ENCODE data around the gene PSMD2. TPM values are rescaled to one million over a fixed set of nuclear protein-coding genes. Genes with fewer than 3 reads are reported as not detected.

Gene PSMD2
- polyA plus RNA-seq, 1 donor from 2014 or later: 319 TPM

DNA sequence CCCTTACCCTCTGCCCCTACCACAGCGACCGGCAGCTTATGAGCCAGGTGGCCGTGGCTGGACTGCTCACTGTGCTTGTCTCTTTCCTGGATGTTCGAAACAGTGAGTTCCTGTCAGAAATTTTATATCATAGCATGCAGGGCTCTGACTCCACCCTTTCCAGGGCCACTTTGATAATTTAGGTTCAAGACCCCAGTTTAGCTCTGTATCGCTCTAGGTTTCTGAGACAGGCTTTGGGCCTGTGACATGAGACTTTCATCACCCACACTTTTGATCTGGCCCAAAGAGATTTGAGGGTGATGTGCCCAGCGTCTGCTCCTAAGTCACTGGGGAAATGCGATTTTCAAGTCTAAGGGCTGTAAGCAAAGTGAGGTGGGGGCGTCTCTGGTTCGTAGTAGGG lies 8.9 kb downstream of the PSMD2 start:
- H3K4me2 ChIP-seq (ENCODE audit: low read length): no peak overlapping the region
- H3K9ac ChIP-seq (ENCODE audit: low read length): no peak overlapping the region
- no peak overlapping the region for H3K27ac ChIP-seq (ENCODE audit: low read length)
- H2AFZ ChIP-seq (ENCODE audit: low read depth, low read length): no peak overlapping the region
- no peaks in the 10 kb centered on the region for H3K9me2 ChIP-seq (ENCODE audit: insufficient read depth, low read length)
- H3K27me3 ChIP-seq (ENCODE audit: insufficient read depth, low read depth, low read length): no peaks in the 10 kb centered on the region
- H3K79me2 ChIP-seq (replicated peaks; ENCODE audit: insufficient read depth, low read length): no peaks in the 10 kb centered on the region
- H3F3A ChIP-seq (ENCODE audit: insufficient read depth, low read length, poor library complexity, severe bottlenecking): no peaks in the 10 kb centered on the region
- H4K20me1 ChIP-seq (ENCODE audit: insufficient read depth): no peaks in the 10 kb centered on the region
- no peak overlapping the region for H3K4me3 ChIP-seq (ENCODE audit: low read length)
- no peak for TF ChIP-seq POLR2AphosphoS5 (IDR thresholded peaks at IDR 0.05)
- TF ChIP-seq, protein P1, sequence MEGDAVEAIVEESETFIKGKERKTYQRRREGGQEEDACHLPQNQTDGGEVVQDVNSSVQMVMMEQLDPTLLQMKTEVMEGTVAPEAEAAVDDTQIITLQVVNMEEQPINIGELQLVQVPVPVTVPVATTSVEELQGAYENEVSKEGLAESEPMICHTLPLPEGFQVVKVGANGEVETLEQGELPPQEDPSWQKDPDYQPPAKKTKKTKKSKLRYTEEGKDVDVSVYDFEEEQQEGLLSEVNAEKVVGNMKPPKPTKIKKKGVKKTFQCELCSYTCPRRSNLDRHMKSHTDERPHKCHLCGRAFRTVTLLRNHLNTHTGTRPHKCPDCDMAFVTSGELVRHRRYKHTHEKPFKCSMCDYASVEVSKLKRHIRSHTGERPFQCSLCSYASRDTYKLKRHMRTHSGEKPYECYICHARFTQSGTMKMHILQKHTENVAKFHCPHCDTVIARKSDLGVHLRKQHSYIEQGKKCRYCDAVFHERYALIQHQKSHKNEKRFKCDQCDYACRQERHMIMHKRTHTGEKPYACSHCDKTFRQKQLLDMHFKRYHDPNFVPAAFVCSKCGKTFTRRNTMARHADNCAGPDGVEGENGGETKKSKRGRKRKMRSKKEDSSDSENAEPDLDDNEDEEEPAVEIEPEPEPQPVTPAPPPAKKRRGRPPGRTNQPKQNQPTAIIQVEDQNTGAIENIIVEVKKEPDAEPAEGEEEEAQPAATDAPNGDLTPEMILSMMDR (IDR thresholded peaks at IDR 0.05; ENCODE audit: poor library complexity, severe bottlenecking): no peak
- TF ChIP-seq EP300 (conservative IDR thresholded peaks at IDR 0.05; ENCODE audit: poor library complexity, severe bottlenecking): no peak
- TF ChIP-seq MXI1 (conservative IDR thresholded peaks at IDR 0.05; ENCODE audit: poor library complexity, severe bottlenecking): no peak
- TF ChIP-seq RAD21 (conservative IDR thresholded peaks at IDR 0.05): no peak
- TF ChIP-seq EZH2 (IDR thresholded peaks at IDR 0.05; ENCODE audit: borderline replicate concordance, insufficient read depth, low read length, poor library complexity, severe bottlenecking): no peak
- no peak for TF ChIP-seq TAF1 (IDR thresholded peaks at IDR 0.05; ENCODE audit: low read depth)
- TF ChIP-seq SMC3 (conservative IDR thresholded peaks at IDR 0.05; ENCODE audit: poor library complexity): no peak
- TF ChIP-seq REST (IDR thresholded peaks at IDR 0.05; ENCODE audit: borderline replicate concordance): no peak
- H3K9me3 ChIP-seq (ENCODE audit: low read length): no peaks in the 10 kb centered on the region
- no peaks in the 10 kb centered on the region for H3K36me3 ChIP-seq (ENCODE audit: insufficient read depth, low read length)

DNA sequence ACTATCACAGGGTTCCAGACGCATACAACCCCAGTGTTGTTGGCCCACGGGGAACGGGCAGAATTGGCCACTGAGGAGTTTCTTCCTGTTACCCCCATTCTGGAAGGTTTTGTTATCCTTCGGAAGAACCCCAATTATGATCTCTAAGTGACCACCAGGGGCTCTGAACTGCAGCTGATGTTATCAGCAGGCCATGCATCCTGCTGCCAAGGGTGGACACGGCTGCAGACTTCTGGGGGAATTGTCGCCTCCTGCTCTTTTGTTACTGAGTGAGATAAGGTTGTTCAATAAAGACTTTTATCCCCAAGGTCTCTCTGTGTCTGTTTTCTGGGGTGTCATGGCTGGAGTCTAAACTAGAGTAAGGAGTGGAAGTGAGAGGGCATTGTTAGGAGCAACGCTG lies 9.7 kb downstream of the PSMD2 start:
- Histone ChIP-seq H4K20me1 (ENCODE audit: insufficient read depth) (no peaks in the 10 kb centered on the region), H3K9ac (ENCODE audit: low read length) (no peak overlapping the region), H3K27ac (ENCODE audit: low read length) (no peak overlapping the region), H3K9me2 (ENCODE audit: insufficient read depth, low read length) (no peaks in the 10 kb centered on the region), H3K4me3 (ENCODE audit: low read length) (no peak overlapping the region), H3K4me2 (ENCODE audit: low read length) (no peak overlapping the region), H3K27me3 (ENCODE audit: insufficient read depth, low read depth, low read length) (no peaks in the 10 kb centered on the region), H3K9me3 (ENCODE audit: low read length) (no peaks in the 10 kb centered on the region), H3K36me3 (ENCODE audit: insufficient read depth, low read length) (no peaks in the 10 kb centered on the region), H3F3A (ENCODE audit: insufficient read depth, low read length, poor library complexity, severe bottlenecking) (no peaks in the 10 kb centered on the region), H2AFZ (ENCODE audit: low read depth, low read length) (no peak overlapping the region), H3K79me2 (replicated peaks; ENCODE audit: insufficient read depth, low read length) (no peaks in the 10 kb centered on the region)
- TF ChIP-seq EP300 (conservative IDR thresholded peaks at IDR 0.05; ENCODE audit: poor library complexity, severe bottlenecking) (no peak), RAD21 (conservative IDR thresholded peaks at IDR 0.05) (no peak), POLR2AphosphoS5 (IDR thresholded peaks at IDR 0.05) (no peak), SMC3 (conservative IDR thresholded peaks at IDR 0.05; ENCODE audit: poor library complexity) (no peak), MXI1 (conservative IDR thresholded peaks at IDR 0.05; ENCODE audit: poor library complexity, severe bottlenecking) (no peak), TAF1 (IDR thresholded peaks at IDR 0.05; ENCODE audit: low read depth) (no peak), EZH2 (IDR thresholded peaks at IDR 0.05; ENCODE audit: borderline replicate concordance, insufficient read depth, low read length, poor library complexity, severe bottlenecking) (no peak), REST (IDR thresholded peaks at IDR 0.05; ENCODE audit: borderline replicate concordance) (no peak)
- TF ChIP-seq, protein P1 (IDR thresholded peaks at IDR 0.05; ENCODE audit: poor library complexity, severe bottlenecking): no peak

Measured in neural cell (in vitro differentiated cells).